IMR-90 (cell line): ENCODE data around the gene PODXL2. TPM values are rescaled to one million over a fixed set of nuclear protein-coding genes. Genes with fewer than 3 reads are reported as not detected.

Experiments used
- ATAC-seq: fragments of 200-7000 bp; cut with Tn5 transposase; 2 replicates; pipeline ENCODE4 v1.9.1; 2020; ENCODE audit warnings: low read depth, mild to moderate bottlenecking, moderate library complexity
- BruUV-seq: library from RNA; stranded (reverse); fragments of 400-500 nt; replicated peaks from 2 replicates; lab custom pipeline; 2021; lab: Mats Ljungman, UMichigan
- CTCF ChIA-PET: fragments of 300-600 bp; formaldehyde crosslinking; extraction: SDS; loops from one replicate; lab custom pipeline; 2021; ENCODE audit warnings: antibody characterized with exemption; lab: Yijun Ruan, JAX
- POLR2A ChIA-PET: fragments of 300-600 bp; sonication (Branson Sonifier 250); formaldehyde crosslinking; loops from one replicate; lab custom pipeline; 2022; ENCODE audit warnings: antibody characterized with exemption; ENCODE audit not compliant: unreplicated experiment; lab: Charles Lee
- DNase-seq: peaks from one replicate; pipeline ENCODE4 v3.0.0; 2013
- H2AFZ ChIP-seq: replicated peaks from 2 replicates; pipeline ENCODE3; 2013; ENCODE audit warnings: low read length, mild to moderate bottlenecking; ENCODE audit not compliant: poor library complexity
- H2AK5ac ChIP-seq: 2 replicates; pipeline ENCODE4 v1.6.1; 2013; ENCODE audit warnings: low read depth, low read length, inconsistent platforms
- H2AK9ac ChIP-seq: replicated peaks from 2 replicates; pipeline ENCODE3; 2013; ENCODE audit warnings: mild to moderate bottlenecking, low read depth, low read length, moderate library complexity; ENCODE audit not compliant: poor library complexity
- H2BK120ac ChIP-seq: 2 replicates; pipeline ENCODE4 v1.6.1; 2013; ENCODE audit warnings: low read depth, low read length, inconsistent platforms
- H2BK15ac ChIP-seq: 3 replicates; pipeline ENCODE4 v1.6.1; 2013; ENCODE audit warnings: low read depth, low read length, inconsistent platforms
- H2BK20ac ChIP-seq: 2 replicates; pipeline ENCODE4 v1.6.1; 2013; ENCODE audit warnings: low read depth, mild to moderate bottlenecking, inconsistent platforms, low read length, moderate library complexity
- H2BK5ac ChIP-seq: 2 replicates; pipeline ENCODE4 v1.6.1; 2013; ENCODE audit warnings: mild to moderate bottlenecking, low read depth, low read length, inconsistent platforms; ENCODE audit not compliant: poor library complexity, severe bottlenecking
- H3K14ac ChIP-seq: replicated peaks from 2 replicates; pipeline ENCODE4 v1.6.1; 2013; ENCODE audit warnings: low read depth, low read length, inconsistent platforms
- H3K18ac ChIP-seq: 2 replicates; pipeline ENCODE4 v1.6.1; 2013; ENCODE audit warnings: low read depth, low read length, control low read depth
- H3K23ac ChIP-seq: 2 replicates; pipeline ENCODE4 v1.6.1; 2013; ENCODE audit warnings: low read depth, low read length, inconsistent platforms
- H3K27ac ChIP-seq: 2 replicates; pipeline ENCODE4 v1.5.1; 2013; ENCODE audit warnings: mild to moderate bottlenecking, control low read depth, low read length; ENCODE audit not compliant: insufficient read depth
- H3K27me3 ChIP-seq: 2 replicates; pipeline ENCODE4 v1.6.1; 2013; ENCODE audit warnings: low read length; ENCODE audit not compliant: control insufficient read depth, insufficient read depth
- H3K36me3 ChIP-seq: 2 replicates; pipeline ENCODE4 v1.6.1; 2013; ENCODE audit warnings: low read length, mixed read lengths; ENCODE audit not compliant: control insufficient read depth, insufficient read depth
- H3K4ac ChIP-seq: 2 replicates; pipeline ENCODE4 v1.6.1; 2013; ENCODE audit warnings: low read depth, low read length, inconsistent platforms
- H3K4me1 ChIP-seq: 2 replicates; pipeline ENCODE4 v1.6.1; 2013; ENCODE audit warnings: low read length, mixed read lengths; ENCODE audit not compliant: control insufficient read depth, insufficient read depth
- H3K4me2 ChIP-seq: 2 replicates; pipeline ENCODE4 v1.6.1; 2013; ENCODE audit warnings: low read depth, mild to moderate bottlenecking, control low read depth, low read length, moderate library complexity
- H3K4me3 ChIP-seq: 2 replicates; pipeline ENCODE4 v1.5.1; 2013; ENCODE audit warnings: low read depth, mild to moderate bottlenecking, control low read depth, low read length, moderate library complexity; ENCODE audit not compliant: insufficient read depth
- H3K56ac ChIP-seq: 2 replicates; pipeline ENCODE4 v1.6.1; 2013; ENCODE audit warnings: low read length, inconsistent platforms; ENCODE audit not compliant: insufficient read depth; ENCODE audit errors: extremely low read depth
- H3K79me1 ChIP-seq, 2 experiments: 2 replicates each; pipeline ENCODE4 v1.6.1; 2013; ENCODE audit warnings: low read length in 2 of 2, inconsistent platforms in 1 of 2, low read depth in 1 of 2
- H3K9ac ChIP-seq: 2 replicates; pipeline ENCODE4 v1.6.1; 2013; ENCODE audit warnings: low read depth, low read length, control low read depth
- H3K9me1 ChIP-seq: 2 replicates; pipeline ENCODE4 v1.6.1; 2013; ENCODE audit warnings: low read length, inconsistent platforms; ENCODE audit not compliant: insufficient read depth
- H3K9me3 ChIP-seq: 2 replicates; pipeline ENCODE4 v1.6.1; 2013; ENCODE audit warnings: low read length; ENCODE audit not compliant: control insufficient read depth, insufficient read depth
- H4K20me1 ChIP-seq: 2 replicates; pipeline ENCODE4 v1.6.1; 2013; ENCODE audit warnings: low read length, inconsistent platforms; ENCODE audit not compliant: insufficient read depth
- H4K5ac ChIP-seq: 2 replicates; pipeline ENCODE4 v1.6.1; 2013; ENCODE audit warnings: mild to moderate bottlenecking, low read depth, low read length, control low read depth
- H4K8ac ChIP-seq, 2 experiments: 2 replicates each; pipeline ENCODE4 v1.6.1; 2013; ENCODE audit warnings: low read depth in 2 of 2, low read length in 2 of 2, control low read depth in 1 of 2, inconsistent platforms in 1 of 2
- H4K91ac ChIP-seq: 2 replicates; pipeline ENCODE4 v1.6.1; 2013; ENCODE audit warnings: low read depth, low read length, inconsistent platforms; ENCODE audit not compliant: insufficient read depth
- POLR2A ChIP-seq: IDR thresholded peaks from 2 replicates; pipeline ENCODE4 v1.6.1; 2012; ENCODE audit warnings: mild to moderate bottlenecking, low read depth, low read length
- RFX5 ChIP-seq: IDR thresholded peaks from 2 replicates; pipeline ENCODE4 v1.8.0; 2012; ENCODE audit warnings: low read depth, mild to moderate bottlenecking, low read length, moderate library complexity
- WGBS, 2 experiments: methylation state at CpG; one replicate each; pipeline versions ENCODE4 v1.1.5 to v1.1.7; 2013; ENCODE audit warnings: missing lambda C conversion rate in 2 of 2; ENCODE audit not compliant: insufficient read length in 1 of 2; ENCODE audit errors: extremely low coverage in 2 of 2; 5-methylcytosine and 5-hydroxymethylcytosine counted together
- dilution Hi-C: fragments of 300-500 bp; cut with HindIII; formaldehyde crosslinking; loops from one replicate; pipeline ENCODE4 v1.14.3; 2018; ENCODE audit warnings: low sequenced_read_pairs; ENCODE audit not compliant: unreplicated experiment
- in situ Hi-C: fragments of 300-500 bp; cut with MboI; formaldehyde crosslinking; loops from 3 replicates; pipeline ENCODE4 v1.14.3; 2019; ENCODE audit warnings: low sequenced_read_pairs, inconsistent platforms, mixed read lengths
- intact Hi-C: fragments of 100-400 bp; cut with micrococcal nuclease; formaldehyde crosslinking; loops from 2 replicates; pipeline ENCODE4 v1.10.0; 2022
- polyA plus RNA-seq, 3 experiments: library from polyadenylated mRNA; depleted of rRNA; stranded (reverse); fragments of >200 nt; gene quantifications; 2 replicates each; pipeline ENCODE4 v1.2.3, GENCODE V29; 2012; ENCODE audit warnings: low replicate concordance in 1 of 3
- total RNA-seq: library from RNA; depleted of rRNA; stranded (reverse); fragments of >200 nt; gene quantifications from 2 replicates; pipeline ENCODE4 v1.2.3, GENCODE V29; 2012

The PODXL2 gene
- total and polyA plus RNA-seq, 2 of the 4 experiments (the other 2 are of a cell fraction), result 1.6 to 5.4 TPM

- Histone ChIP-seq H2BK15ac (no peak overlapping the region), H3K27me3 (peaks cover 3% of the 10 kb centered on the region; the same call in 1 of the 2 replicates), H2BK5ac (no peak overlapping the region), H2BK20ac (no peak overlapping the region), H3K4me2 (no peak overlapping the region), H3K27ac (no peak overlapping the region), H2AFZ (no peak overlapping the region), H3K9me1 (peaks cover 10% of the 10 kb centered on the region; the same call in 1 of the 2 replicates), H3K56ac (no peak overlapping the region), H4K91ac (no peak overlapping the region), H3K36me3 (no peaks in the 10 kb centered on the region), H3K4ac (no peak overlapping the region), H2AK5ac (no peak overlapping the region), H2AK9ac (no peak overlapping the region), H3K79me1 (peaks cover 10 to 23% of the 10 kb centered on the region in 2 experiments; a peak in 3 of 4 replicates), H4K8ac (no peak overlapping the region), H3K9ac (no peak overlapping the region), H3K23ac (no peak overlapping the region), H3K18ac (no peak overlapping the region), H2BK120ac (no peak overlapping the region), H3K4me1 (peaks cover 9% of the 10 kb centered on the region), H3K9me3 (no peaks in the 10 kb centered on the region), H3K14ac (no peak overlapping the region), H3K4me3 (no peak overlapping the region), H4K20me1 (no peaks in the 10 kb centered on the region; the same call in 1 of the 2 replicates), H4K5ac (no peak overlapping the region)
- ATAC-seq, result no peak
- intact Hi-C loops, result no loop called here
- dilution Hi-C loops, result no loop called here
- no TSS peak for BruUV-seq
- TF ChIP-seq POLR2A, result no peak
- no peak for TF ChIP-seq RFX5
- no peak for DNase-seq
- POLR2A ChIA-PET, result no interaction called here
- CTCF ChIA-PET, result no interaction called here
- in situ Hi-C loops, result no loop called here
- WGBS, 2 experiments, result 93% methylated on average over 3 of the region's 7 CpGs; no CpG with 5 or more reads in 1 of the 2 experiments
These were observed 39.9 kb downstream of the PODXL2 start for GRCh38 chr3:127668906-127669305.
